K562 (cell line): ENCODE results near the gene SKIC2. TPM values are rescaled to one million over a fixed set of nuclear protein-coding genes. Genes with fewer than 3 reads are reported as not detected.
A peak's percentile ranks its signal among the peaks of the same experiment; 100 is the strongest.

ENCODE experiments used
- JUND ChIP-seq, 2 experiments: IDR thresholded peaks; 2 replicates in 1 of 2; 3 replicates in 1 of 2; pipeline ENCODE4 v1.6.1; 2011; ENCODE audit warnings: borderline replicate concordance in 2 of 2, low read depth in 2 of 2, low read length in 2 of 2, improper control_type of control experiment in 1 of 2, missing biosample characterization in 1 of 2, missing genetic modification characterization in 1 of 2, missing genetic modification reagents in 1 of 2
- MAFF ChIP-seq: IDR thresholded peaks from 2 replicates; pipeline ENCODE4 v1.6.1; 2012; ENCODE audit warnings: low read length, improper control_type of control experiment
- ZBTB11 ChIP-seq, 3 experiments: fragments of 200-800 bp in 1 of 3; fragments of 250-450 bp in 1 of 3; fragments of 450-650 bp in 1 of 3; sonication (Bioruptor Pico) in 1 of 3; sonication (Bioruptor generic) in 1 of 3; formaldehyde crosslinking in 1 of 3; IDR thresholded peaks; 2 replicates each; pipeline versions ENCODE4 v1.6.1 to v1.8.0; 2016 to 2022; ENCODE audit warnings: mild to moderate bottlenecking in 2 of 3, missing genetic modification characterization in 2 of 3, missing compliant biosample characterization in 1 of 3, moderate library complexity in 1 of 3
- ZBTB9 ChIP-seq: fragments of 450-650 bp; formaldehyde crosslinking; IDR thresholded peaks from 2 replicates; pipeline ENCODE4 v1.4.0; 2020; ENCODE audit warnings: mild to moderate bottlenecking, moderate library complexity
- ZFX ChIP-seq: sonication (generic); formaldehyde crosslinking; IDR thresholded peaks from 2 replicates; pipeline ENCODE4 v1.8.0; 2022; ENCODE audit warnings: mild to moderate bottlenecking, missing genetic modification reagents, moderate library complexity
- ZNF124 ChIP-seq: sonication (generic); formaldehyde crosslinking; IDR thresholded peaks from 2 replicates; pipeline ENCODE4 v1.8.1; 2022; ENCODE audit warnings: missing genetic modification reagents
- ZNF134 ChIP-seq: fragments of 250-450 bp; sonication (Bioruptor Pico); conservative IDR thresholded peaks from 2 replicates; pipeline ENCODE4 v1.4.0; 2020
- polyA plus RNA-seq, 8 experiments: library from polyadenylated mRNA; depleted of rRNA in 4 of 8; stranded (reverse) in 5 of 8; unstranded in 3 of 8; fragments of >200 nt; fragmentation: Nextera tagmentation in 2 of 8; fragmentation: Illumina TruSeq in 1 of 8; extraction: Ambion mirVana in 2 of 8; extraction: Trizol in 1 of 8; gene quantifications; 2 replicates each; pipeline versions ENCODE4 v1.2.1 to v1.2.3, GENCODE V29; 2011 to 2014; ENCODE audit warnings: inconsistent platforms in 1 of 8, missing spikeins in 1 of 8
- total RNA-seq, 7 experiments: library from RNA; depleted of rRNA in 6 of 7; stranded (reverse); fragments of >200 nt in 6 of 7; fragmentation: Illumina TruSeq in 2 of 7; extraction: Trizol in 2 of 7; gene quantifications; 2 replicates each; pipeline versions ENCODE4 v1.2.1 to v1.2.3, GENCODE V29; 2011 to 2021; ENCODE audit warnings: low replicate concordance in 1 of 7

The SKIC2 gene
- total and polyA plus RNA-seq, 9 of the 15 experiments (the other 6 are each of a cell fraction or from before 2014, with no cell fraction given) = 3.3 to 94.6 (median 38.8) TPM

DNA sequence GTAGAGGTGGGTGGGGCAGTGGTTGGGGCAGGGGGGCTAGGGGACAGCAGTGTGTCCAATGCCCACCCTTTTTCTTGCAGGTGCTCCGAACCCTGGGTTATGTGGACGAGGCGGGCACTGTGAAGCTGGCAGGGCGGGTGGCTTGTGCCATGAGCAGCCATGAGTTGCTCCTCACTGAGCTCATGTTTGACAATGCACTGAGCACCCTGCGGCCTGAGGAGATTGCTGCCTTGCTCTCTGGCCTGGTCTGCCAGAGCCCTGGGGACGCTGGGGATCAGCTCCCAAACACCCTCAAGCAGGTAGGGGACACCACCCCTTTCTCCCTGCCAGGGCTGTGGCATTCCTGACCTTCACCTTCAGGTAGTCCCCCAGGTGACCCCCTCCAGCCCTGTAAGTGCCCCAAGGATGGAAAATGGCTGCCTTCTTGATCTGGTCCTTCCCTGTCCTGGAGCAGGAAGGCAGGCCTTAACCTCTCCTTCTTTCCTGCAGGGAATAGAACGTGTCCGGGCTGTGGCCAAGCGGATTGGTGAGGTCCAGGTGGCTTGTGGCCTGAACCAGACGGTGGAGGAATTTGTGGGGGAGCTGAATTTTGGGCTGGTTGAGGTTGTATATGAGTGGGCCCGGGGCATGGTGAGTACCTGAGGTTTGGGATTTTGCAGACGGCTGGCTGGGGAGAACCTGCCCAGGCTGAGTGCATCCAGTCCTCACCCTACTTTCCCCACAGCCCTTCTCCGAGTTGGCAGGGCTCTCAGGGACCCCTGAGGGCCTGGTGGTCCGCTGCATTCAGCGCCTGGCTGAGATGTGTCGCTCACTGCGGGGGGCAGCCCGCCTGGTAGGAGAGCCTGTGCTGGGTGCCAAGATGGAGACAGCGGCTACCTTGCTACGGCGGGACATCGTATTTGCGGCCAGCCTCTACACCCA is 10.1 kb downstream of the SKIC2 start (continued):
- peak in 1 of 3 experiments; percentile 46; a peak in 2 of 6 replicates for TF ChIP-seq ZBTB11 (CRISPR knock-in tag; IDR thresholded peaks at IDR 0.05)
- 0 out of 2 replicates have a peak, but pooled peaks have one; percentile 8 for TF ChIP-seq ZFX (CRISPR knock-in tag)
- no peak for TF ChIP-seq MAFF
- TF ChIP-seq ZNF124 (CRISPR knock-in tag) = no peak
- TF ChIP-seq ZBTB9 = 0 out of 2 replicates have a peak, but pooled peaks have one; percentile 45
- no peak for TF ChIP-seq JUND (IDR thresholded peaks at IDR 0.05; ENCODE audit: borderline replicate concordance, low read depth, low read length)
- no peak for TF ChIP-seq JUND (tag; IDR thresholded peaks at IDR 0.05; ENCODE audit: borderline replicate concordance, low read depth, low read length)
- TF ChIP-seq ZNF134 (CRISPR knock-in tag) = no peak
